Colonic mucosa (tissue), 4 donors: ENCODE results near the gene WIZ. TPM values are rescaled to one million over a fixed set of nuclear protein-coding genes. Genes with fewer than 3 reads are reported as not detected.

Source experiments
- DNase-seq: peaks from one replicate; pipeline ENCODE4 v3.0.0-alpha.2; 2020
- H3K27ac ChIP-seq: fragments of 200-600 bp; one replicate; pipeline ENCODE4 v1.8.0; 2021
- H3K27me3 ChIP-seq: fragments of 200-600 bp; one replicate; pipeline ENCODE4 v1.8.0; 2021
- H3K36me3 ChIP-seq: fragments of 200-600 bp; one replicate; pipeline ENCODE4 v1.8.0; 2021
- H3K4me1 ChIP-seq: fragments of 200-600 bp; one replicate; pipeline ENCODE4 v1.8.0; 2021; ENCODE audit warnings: mild to moderate bottlenecking
- H3K4me3 ChIP-seq: fragments of 200-600 bp; one replicate; pipeline ENCODE4 v1.8.0; 2021
- H3K9ac ChIP-seq, 2 donors: one replicate each; pipeline ENCODE4 v1.7.0; 2013; ENCODE audit warnings: control low read depth in 2 of 2, low read depth in 2 of 2, low read length in 2 of 2
- H3K9me3 ChIP-seq: fragments of 200-600 bp; one replicate; pipeline ENCODE4 v1.8.0; 2021
- intact Hi-C: fragments of 100-400 bp; cut with DNase I; formaldehyde crosslinking; loops from one replicate; pipeline ENCODE4 v1.14.1; 2022
- total RNA-seq, 2 donors: library from RNA; stranded (reverse); fragmentation: NEBNext Ultra II Directional in 1 of 2; extraction: Animal tissue kit (Norgen Biotek cat#: 25700) in 1 of 2; gene quantifications; one replicate each; pipeline ENCODE4 v1.2.1, GENCODE V29; 2021
- TF ChIP-seq, protein P1 (sequence below): fragments of 200-600 bp; IDR thresholded peaks from one replicate; pipeline ENCODE4 v1.8.0; 2022; ENCODE audit warnings: antibody characterized with exemption, mild to moderate bottlenecking
- donor health status: healthy.
- donor health status: DM: no; HTN: no; CAD: no.
- donor health status: DM: no; HTN: no; CAD: no.

WIZ gene, protein sequence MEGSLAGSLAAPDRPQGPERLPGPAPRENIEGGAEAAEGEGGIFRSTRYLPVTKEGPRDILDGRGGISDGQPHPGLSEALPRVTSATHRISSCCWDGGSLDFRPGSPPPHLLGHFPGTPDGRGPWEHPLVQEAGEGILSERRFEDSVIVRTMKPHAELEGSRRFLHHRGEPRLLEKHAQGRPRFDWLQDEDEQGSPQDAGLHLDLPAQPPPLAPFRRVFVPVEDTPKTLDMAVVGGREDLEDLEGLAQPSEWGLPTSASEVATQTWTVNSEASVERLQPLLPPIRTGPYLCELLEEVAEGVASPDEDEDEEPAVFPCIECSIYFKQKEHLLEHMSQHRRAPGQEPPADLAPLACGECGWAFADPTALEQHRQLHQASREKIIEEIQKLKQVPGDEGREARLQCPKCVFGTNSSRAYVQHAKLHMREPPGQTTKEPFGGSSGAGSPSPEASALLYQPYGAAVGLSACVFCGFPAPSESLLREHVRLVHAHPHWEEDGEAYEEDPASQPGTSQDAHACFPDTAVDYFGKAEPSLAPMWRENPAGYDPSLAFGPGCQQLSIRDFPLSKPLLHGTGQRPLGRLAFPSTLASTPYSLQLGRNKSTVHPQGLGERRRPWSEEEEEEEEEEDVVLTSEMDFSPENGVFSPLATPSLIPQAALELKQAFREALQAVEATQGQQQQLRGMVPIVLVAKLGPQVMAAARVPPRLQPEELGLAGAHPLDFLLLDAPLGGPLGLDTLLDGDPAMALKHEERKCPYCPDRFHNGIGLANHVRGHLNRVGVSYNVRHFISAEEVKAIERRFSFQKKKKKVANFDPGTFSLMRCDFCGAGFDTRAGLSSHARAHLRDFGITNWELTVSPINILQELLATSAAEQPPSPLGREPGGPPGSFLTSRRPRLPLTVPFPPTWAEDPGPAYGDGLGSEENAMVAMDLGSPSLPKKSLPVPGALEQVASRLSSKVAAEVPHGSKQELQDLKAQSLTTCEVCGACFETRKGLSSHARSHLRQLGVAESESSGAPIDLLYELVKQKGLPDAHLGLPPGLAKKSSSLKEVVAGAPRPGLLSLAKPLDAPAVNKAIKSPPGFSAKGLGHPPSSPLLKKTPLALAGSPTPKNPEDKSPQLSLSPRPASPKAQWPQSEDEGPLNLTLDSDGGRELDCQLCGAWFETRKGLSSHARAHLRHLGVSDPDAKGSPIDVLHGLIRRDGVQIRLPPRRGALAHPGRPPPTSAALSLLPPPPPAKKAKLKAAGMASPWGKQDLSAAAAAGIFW (N-terminal part only)
- total RNA-seq = 10 to 100 TPM; 18.3 to 31.2 TPM

DNA sequence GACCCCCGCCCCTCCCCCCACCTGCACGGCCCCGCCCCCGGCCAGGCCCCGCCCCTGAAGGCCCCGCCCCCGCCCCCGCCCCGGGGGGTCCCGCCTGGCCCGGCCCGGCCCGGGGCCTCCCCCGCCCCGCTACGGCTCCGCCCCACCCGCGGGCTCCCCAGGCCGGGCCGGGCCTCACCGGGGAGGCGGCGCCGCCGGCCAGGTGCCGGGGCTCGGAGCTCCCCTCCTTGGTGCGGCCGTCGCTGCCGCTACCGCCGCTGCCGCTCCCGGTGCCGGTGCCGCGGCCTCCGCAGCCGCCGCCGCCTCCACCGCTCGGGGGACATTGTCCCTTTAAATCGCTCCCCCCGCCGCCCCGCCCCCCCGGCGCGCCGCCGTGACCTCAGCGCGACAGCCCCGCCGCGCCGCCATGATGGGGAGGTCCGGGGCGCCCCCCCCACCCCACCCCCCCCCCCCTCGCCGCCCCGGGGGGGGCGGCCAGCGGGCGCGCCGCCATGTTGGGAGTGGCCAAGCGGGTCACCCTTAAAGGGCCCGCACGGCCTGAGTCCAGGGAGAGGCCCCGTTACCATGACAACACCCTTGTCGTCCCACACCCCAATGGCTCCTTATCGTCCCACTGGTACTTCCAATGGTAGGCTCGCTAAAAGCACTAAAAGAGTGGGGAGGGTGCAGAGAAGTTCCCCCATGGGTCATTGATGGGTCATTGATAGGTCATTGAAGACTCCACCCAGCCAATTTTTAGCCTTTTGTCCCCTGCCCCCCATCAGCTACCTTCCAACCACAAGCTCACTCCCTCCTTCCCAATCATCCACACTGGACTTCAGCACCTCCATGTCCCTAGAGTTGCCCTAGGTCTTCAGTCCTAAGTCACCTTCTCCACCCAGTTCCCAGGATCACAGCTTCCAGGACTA lies at the start of gene WIZ:
Gene WIZ, minus strand, starts transcription at position 337 of the 908 bp plus-strand sequence. CDS start 1,649 bp downstream, outside the sequence.
- intact Hi-C loops = no loop called here
- TF ChIP-seq, protein P1, sequence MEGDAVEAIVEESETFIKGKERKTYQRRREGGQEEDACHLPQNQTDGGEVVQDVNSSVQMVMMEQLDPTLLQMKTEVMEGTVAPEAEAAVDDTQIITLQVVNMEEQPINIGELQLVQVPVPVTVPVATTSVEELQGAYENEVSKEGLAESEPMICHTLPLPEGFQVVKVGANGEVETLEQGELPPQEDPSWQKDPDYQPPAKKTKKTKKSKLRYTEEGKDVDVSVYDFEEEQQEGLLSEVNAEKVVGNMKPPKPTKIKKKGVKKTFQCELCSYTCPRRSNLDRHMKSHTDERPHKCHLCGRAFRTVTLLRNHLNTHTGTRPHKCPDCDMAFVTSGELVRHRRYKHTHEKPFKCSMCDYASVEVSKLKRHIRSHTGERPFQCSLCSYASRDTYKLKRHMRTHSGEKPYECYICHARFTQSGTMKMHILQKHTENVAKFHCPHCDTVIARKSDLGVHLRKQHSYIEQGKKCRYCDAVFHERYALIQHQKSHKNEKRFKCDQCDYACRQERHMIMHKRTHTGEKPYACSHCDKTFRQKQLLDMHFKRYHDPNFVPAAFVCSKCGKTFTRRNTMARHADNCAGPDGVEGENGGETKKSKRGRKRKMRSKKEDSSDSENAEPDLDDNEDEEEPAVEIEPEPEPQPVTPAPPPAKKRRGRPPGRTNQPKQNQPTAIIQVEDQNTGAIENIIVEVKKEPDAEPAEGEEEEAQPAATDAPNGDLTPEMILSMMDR = no peak
- peak within 1 kb of the TSS in 1 of 2 donors; percentile 77 for H3K9ac ChIP-seq

DNA sequence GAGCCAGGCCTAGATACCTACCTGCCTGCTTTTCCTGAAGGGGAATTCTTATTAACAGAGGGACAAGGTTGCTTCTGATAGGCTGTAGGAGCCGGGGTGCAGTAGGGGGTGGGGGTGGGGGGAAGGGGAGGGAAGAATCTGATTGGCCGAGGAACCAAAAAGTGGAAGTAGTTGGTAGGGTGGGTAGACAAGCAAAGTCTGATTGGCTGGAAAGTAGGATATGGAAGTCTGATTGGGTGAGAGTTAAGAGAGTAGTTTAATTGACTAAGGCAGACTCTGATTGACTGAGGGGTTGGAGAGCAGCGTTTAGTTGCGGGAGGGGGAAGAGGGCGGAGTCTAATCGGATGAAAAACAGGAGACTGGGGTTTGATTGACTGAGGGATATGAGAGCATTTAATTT lies 49.2 kb upstream of the WIZ start:
- no peak overlapping the region for H3K4me3 ChIP-seq
- H3K27ac ChIP-seq = no peak overlapping the region
- TF ChIP-seq, protein P1 = no peak
- no peaks in the 10 kb centered on the region for H3K4me1 ChIP-seq
- H3K9me3 ChIP-seq = no peaks in the 10 kb centered on the region
- no peaks in the 10 kb centered on the region for H3K27me3 ChIP-seq
- intact Hi-C loops = no loop called here
- DNase-seq = no peak
- no peak overlapping the region for H3K9ac ChIP-seq
- H3K36me3 ChIP-seq = no peaks in the 10 kb centered on the region

More for the DNA sequence above, at the start of gene WIZ:
- Histone ChIP-seq H3K27ac (no peak within 1 kb of the TSS), H3K4me3 (peak within 1 kb of the TSS; percentile 56), H3K9me3 (no peaks in the 10 kb centered on the region), H3K4me1 (no peaks in the 10 kb centered on the region), H3K36me3 (no peaks in the 10 kb centered on the region), H3K27me3 (peaks cover 7% of the 10 kb centered on the region)
- peak; percentile 80 for DNase-seq

DNA sequence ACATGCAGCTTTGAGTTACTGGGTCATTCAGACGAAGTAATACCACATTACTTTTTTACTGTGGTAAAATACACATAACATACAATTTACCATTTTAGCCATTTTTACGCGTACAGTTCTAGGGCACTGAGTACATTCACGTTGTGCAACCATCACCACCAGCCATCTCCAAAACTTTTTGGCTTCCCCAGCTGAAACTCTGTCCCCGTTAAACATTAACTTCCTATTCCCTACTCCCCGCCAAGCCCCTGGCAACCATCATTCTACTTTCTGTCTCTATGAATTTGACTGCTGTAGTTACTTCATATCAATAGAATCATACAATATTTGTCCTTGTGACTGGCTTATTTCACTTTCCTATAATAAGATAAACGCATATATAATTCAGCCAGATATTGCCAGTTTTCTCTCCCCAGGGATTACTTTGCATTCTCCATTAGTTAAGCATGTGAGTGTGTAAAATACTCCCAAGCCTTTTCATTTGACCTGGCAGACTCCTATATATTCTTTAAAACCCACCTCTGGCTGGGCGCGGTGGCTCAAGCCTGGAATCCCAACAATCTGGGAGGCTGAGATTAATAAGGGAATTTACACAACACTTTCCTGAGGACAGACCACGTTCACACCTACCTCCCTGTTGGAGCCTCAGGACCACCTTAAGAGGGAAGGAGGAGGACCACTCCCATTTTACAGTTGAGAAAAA lies 48.6 kb upstream of the WIZ start:
- no peaks in the 10 kb centered on the region for H3K36me3 ChIP-seq

DNA sequence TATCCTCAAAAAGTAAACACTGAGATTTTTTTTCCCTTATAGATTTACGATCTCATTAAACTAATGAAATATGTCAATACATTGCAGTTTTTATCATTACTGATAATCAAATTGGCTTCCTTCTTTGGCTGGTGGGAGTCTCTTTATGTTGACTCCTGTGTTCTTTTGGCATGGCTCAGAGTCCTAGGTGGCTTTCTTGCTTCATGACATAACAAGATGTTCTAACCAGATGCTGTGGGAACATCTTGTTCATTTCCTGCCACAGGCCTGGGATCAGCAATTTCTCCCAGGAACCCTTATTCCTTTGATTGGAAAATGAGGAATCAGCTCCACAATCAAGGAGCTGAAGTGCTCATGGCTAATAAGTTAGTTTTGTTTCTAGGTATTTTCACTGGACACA lies 45.4 kb upstream of the WIZ start:
- Histone ChIP-seq H3K9ac (no peak overlapping the region), H3K27me3 (no peaks in the 10 kb centered on the region), H3K36me3 (no peaks in the 10 kb centered on the region), H3K27ac (no peak overlapping the region), H3K4me1 (no peaks in the 10 kb centered on the region), H3K4me3 (no peak overlapping the region), H3K9me3 (no peaks in the 10 kb centered on the region)
- TF ChIP-seq, protein P1 = no peak
- intact Hi-C loops = no loop called here
- no peak for DNase-seq

More for the DNA sequence above, 48.6 kb upstream of the WIZ start:
- intact Hi-C loops = no loop called here
- H3K4me1 ChIP-seq = no peaks in the 10 kb centered on the region
- H3K27ac ChIP-seq = no peak overlapping the region
- H3K27me3 ChIP-seq = no peaks in the 10 kb centered on the region
- no peak overlapping the region for H3K9ac ChIP-seq
- no peaks in the 10 kb centered on the region for H3K9me3 ChIP-seq
- TF ChIP-seq, protein P1 = no peak
- DNase-seq = no peak
- H3K4me3 ChIP-seq = no peak overlapping the region
